Colonic mucosa (tissue), 4 donors: ENCODE results near the gene ABCA2. TPM values are rescaled to one million over a fixed set of nuclear protein-coding genes. Genes with fewer than 3 reads are reported as not detected.

Source experiments
- DNase-seq: peaks from one replicate; pipeline ENCODE4 v3.0.0-alpha.2; 2020
- H3K27ac ChIP-seq: fragments of 200-600 bp; one replicate; pipeline ENCODE4 v1.8.0; 2021
- H3K27me3 ChIP-seq: fragments of 200-600 bp; one replicate; pipeline ENCODE4 v1.8.0; 2021
- H3K36me3 ChIP-seq: fragments of 200-600 bp; one replicate; pipeline ENCODE4 v1.8.0; 2021
- H3K4me1 ChIP-seq: fragments of 200-600 bp; one replicate; pipeline ENCODE4 v1.8.0; 2021; ENCODE audit warnings: mild to moderate bottlenecking
- H3K4me3 ChIP-seq: fragments of 200-600 bp; one replicate; pipeline ENCODE4 v1.8.0; 2021
- H3K9ac ChIP-seq, 2 donors: one replicate each; pipeline ENCODE4 v1.7.0; 2013; ENCODE audit warnings: control low read depth in 2 of 2, low read depth in 2 of 2, low read length in 2 of 2
- H3K9me3 ChIP-seq: fragments of 200-600 bp; one replicate; pipeline ENCODE4 v1.8.0; 2021
- intact Hi-C: fragments of 100-400 bp; cut with DNase I; formaldehyde crosslinking; loops from one replicate; pipeline ENCODE4 v1.14.1; 2022
- total RNA-seq, 2 donors: library from RNA; stranded (reverse); fragmentation: NEBNext Ultra II Directional in 1 of 2; extraction: Animal tissue kit (Norgen Biotek cat#: 25700) in 1 of 2; gene quantifications; one replicate each; pipeline ENCODE4 v1.2.1, GENCODE V29; 2021
- TF ChIP-seq, protein P1 (sequence below): fragments of 200-600 bp; IDR thresholded peaks from one replicate; pipeline ENCODE4 v1.8.0; 2022; ENCODE audit warnings: antibody characterized with exemption, mild to moderate bottlenecking
- donor health status: healthy.
- donor health status: DM: no; HTN: no; CAD: no.
- donor health status: DM: no; HTN: no; CAD: no.

The ABCA2 gene, protein sequence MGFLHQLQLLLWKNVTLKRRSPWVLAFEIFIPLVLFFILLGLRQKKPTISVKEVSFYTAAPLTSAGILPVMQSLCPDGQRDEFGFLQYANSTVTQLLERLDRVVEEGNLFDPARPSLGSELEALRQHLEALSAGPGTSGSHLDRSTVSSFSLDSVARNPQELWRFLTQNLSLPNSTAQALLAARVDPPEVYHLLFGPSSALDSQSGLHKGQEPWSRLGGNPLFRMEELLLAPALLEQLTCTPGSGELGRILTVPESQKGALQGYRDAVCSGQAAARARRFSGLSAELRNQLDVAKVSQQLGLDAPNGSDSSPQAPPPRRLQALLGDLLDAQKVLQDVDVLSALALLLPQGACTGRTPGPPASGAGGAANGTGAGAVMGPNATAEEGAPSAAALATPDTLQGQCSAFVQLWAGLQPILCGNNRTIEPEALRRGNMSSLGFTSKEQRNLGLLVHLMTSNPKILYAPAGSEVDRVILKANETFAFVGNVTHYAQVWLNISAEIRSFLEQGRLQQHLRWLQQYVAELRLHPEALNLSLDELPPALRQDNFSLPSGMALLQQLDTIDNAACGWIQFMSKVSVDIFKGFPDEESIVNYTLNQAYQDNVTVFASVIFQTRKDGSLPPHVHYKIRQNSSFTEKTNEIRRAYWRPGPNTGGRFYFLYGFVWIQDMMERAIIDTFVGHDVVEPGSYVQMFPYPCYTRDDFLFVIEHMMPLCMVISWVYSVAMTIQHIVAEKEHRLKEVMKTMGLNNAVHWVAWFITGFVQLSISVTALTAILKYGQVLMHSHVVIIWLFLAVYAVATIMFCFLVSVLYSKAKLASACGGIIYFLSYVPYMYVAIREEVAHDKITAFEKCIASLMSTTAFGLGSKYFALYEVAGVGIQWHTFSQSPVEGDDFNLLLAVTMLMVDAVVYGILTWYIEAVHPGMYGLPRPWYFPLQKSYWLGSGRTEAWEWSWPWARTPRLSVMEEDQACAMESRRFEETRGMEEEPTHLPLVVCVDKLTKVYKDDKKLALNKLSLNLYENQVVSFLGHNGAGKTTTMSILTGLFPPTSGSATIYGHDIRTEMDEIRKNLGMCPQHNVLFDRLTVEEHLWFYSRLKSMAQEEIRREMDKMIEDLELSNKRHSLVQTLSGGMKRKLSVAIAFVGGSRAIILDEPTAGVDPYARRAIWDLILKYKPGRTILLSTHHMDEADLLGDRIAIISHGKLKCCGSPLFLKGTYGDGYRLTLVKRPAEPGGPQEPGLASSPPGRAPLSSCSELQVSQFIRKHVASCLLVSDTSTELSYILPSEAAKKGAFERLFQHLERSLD (N-terminal part only)
- total RNA-seq, result 10 to 100 TPM; 22.4 to 47.5 TPM

DNA sequence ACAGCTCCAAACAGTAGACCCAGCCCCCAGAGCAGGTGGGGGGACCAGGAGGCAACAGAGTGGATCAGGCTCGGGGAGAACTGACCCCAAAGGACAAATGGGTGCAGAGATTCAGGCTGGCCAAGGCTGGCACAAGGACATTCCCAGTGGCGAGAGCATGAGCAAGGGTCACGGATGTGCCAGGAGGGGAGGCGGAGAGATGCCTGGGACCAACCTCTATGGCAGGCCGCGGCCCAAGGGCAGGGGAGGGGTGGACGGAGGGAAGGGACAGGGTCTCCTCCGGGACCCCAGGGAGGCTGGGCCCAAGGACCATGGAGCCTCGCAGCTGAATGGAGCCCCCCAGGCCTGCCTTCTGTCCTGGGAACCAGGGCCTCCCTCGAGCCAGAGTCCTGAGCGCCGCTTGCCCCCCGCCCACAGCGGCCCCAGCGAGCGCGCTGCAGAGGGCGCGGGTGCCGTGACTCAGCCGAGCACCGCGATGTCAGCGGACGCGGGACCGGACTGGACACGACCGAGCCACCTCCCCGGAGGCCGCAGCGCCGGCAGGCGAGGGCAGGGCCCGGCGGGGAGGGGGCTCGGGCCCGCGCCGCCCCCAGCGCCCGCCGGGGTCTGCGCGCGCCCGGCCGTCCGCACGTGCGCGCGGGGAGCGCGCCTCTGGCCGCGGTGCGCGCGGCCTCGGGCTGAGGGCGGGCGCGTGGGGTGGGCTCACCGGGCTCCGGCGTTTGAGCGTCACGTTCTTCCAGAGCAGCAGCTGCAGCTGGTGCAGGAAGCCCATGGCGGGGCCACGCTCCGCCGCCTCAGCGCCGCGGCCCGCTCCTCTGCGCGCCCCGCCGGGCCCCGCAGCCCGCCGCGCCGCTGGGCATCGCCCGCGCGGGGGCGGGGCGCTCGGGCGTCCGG lies at the start of gene ABCA2:
Gene ABCA2, minus strand, starts transcription at position 869 of the 894 bp plus-strand sequence. Its CDS starts 97 bp downstream, at position 772.
- TF ChIP-seq, protein P1, sequence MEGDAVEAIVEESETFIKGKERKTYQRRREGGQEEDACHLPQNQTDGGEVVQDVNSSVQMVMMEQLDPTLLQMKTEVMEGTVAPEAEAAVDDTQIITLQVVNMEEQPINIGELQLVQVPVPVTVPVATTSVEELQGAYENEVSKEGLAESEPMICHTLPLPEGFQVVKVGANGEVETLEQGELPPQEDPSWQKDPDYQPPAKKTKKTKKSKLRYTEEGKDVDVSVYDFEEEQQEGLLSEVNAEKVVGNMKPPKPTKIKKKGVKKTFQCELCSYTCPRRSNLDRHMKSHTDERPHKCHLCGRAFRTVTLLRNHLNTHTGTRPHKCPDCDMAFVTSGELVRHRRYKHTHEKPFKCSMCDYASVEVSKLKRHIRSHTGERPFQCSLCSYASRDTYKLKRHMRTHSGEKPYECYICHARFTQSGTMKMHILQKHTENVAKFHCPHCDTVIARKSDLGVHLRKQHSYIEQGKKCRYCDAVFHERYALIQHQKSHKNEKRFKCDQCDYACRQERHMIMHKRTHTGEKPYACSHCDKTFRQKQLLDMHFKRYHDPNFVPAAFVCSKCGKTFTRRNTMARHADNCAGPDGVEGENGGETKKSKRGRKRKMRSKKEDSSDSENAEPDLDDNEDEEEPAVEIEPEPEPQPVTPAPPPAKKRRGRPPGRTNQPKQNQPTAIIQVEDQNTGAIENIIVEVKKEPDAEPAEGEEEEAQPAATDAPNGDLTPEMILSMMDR, result no peak
- peak within 1 kb of the TSS; percentile 71 to 78 for H3K9ac ChIP-seq
- intact Hi-C loops, result loop anchor here (2.0 kb wide), 1 partner anchor 83 kb away; the partner anchor contains the start of genes C8G and FBXW5
- no peaks in the 10 kb centered on the region for H3K9me3 ChIP-seq
- DNase-seq, result no peak
- peak within 1 kb of the TSS; percentile 52 for H3K4me3 ChIP-seq
- H3K27me3 ChIP-seq, result no peaks in the 10 kb centered on the region
- peak within 1 kb of the TSS; percentile 46 for H3K27ac ChIP-seq
- H3K4me1 ChIP-seq, result peaks cover 29% of the 10 kb centered on the region
- H3K36me3 ChIP-seq, result no peaks in the 10 kb centered on the region

- DNase-seq, result peak; percentile 84
- Histone ChIP-seq H3K27ac (peak within 1 kb of the TSS; percentile 20), H3K9me3 (no peaks in the 10 kb centered on the region), H3K4me1 (peaks cover 8% of the 10 kb centered on the region), H3K4me3 (peak within 1 kb of the TSS; percentile 55), H3K9ac (peak within 1 kb of the TSS; percentile 65 to 79), H3K36me3 (no peaks in the 10 kb centered on the region), H3K27me3 (no peaks in the 10 kb centered on the region)
- TF ChIP-seq, protein P1, result no peak
- intact Hi-C loops, result no loop called here
These were observed 49.1 kb upstream of the ABCA2 start, which contains the start of gene UAP1L1 for GRCh38 chr9:137077010-137077747. Gene UAP1L1, plus strand, starts transcription at chr9:137077517. Its CDS starts 16 bp downstream, at chr9:137077533.

DNA sequence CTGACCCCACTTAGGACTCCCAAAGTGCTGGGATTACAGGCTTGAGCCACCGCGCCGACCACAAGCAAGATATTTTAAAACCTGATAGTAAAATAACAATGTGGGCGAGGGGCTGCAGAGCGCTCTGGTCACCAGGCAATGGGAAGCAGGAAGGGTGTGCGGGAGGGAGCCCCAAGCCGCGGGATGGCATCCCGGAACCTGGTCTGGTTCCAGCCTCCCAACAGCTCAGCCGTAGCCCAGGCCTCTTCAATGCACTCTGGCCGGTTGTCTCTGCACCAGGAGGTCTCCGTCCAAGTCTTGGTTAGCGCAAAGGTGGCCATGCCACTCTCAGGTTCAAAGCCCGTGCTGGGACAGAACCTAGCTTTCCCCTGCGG lies 48.6 kb upstream of the ABCA2 start:
- Histone ChIP-seq H3K4me3 (peak overlapping the region; percentile 55), H3K36me3 (no peaks in the 10 kb centered on the region), H3K9me3 (no peaks in the 10 kb centered on the region), H3K27ac (no peak overlapping the region), H3K27me3 (no peaks in the 10 kb centered on the region), H3K9ac (peak overlapping the region; percentile 54 to 66), H3K4me1 (peaks cover 8% of the 10 kb centered on the region)
- intact Hi-C loops, result no loop called here
- no peak for DNase-seq
- TF ChIP-seq, protein P1, result no peak

DNA sequence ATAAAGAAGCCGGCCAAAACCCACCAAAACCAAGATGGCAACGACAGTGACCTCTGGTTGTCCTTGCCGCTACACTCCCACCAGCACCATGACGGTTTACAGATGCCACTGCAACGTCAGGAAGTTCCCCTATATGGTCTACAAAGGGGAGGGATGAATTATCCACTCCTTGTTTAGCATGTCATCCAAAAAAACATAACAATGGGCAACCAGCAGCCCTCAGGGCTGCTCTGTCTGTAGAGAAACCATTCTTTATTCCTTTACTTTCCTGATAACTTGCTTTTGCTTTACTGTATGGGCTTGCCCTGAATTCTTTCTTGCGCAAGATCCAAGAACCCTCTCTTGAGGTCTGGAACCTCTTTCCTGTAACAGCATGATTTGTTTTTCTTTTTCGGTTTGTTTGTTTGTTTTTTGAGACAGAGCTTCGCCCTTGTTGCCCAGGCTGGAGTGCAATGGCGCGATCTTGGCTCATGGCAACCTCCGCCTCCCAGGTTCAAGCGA lies 47.3 kb upstream of the ABCA2 start:
- Histone ChIP-seq H3K4me3 (no peak overlapping the region), H3K27ac (no peak overlapping the region), H3K27me3 (no peaks in the 10 kb centered on the region), H3K4me1 (peaks cover 13% of the 10 kb centered on the region), H3K9ac (no peak overlapping the region), H3K36me3 (no peaks in the 10 kb centered on the region), H3K9me3 (no peaks in the 10 kb centered on the region)
- TF ChIP-seq, protein P1, result no peak
- DNase-seq, result no peak
- intact Hi-C loops, result no loop called here
